NOMO-1 (cell line): Measurements from ENCODE around the gene CHST3.
"Not testable (repeated sequence)": the region's sequence is repeated elsewhere in the genome, so short reads cannot be mapped to it uniquely, and the experiment has no call there.

ENCODE experiments used
- DNase-seq, 2 experiments: peaks; one replicate each; lab custom pipeline; 2025; ENCODE audit not compliant: unreplicated experiment in 2 of 2; lab: John Stamatoyannopoulos, UW

The CHST3 gene

GRCh38 chr10:71948496-71949067, 15.6 kb upstream of the CHST3 start:
- no peak for DNase-seq

- DNase-seq = no peak
These were observed 13.5 kb upstream of the CHST3 start for GRCh38 chr10:71950683-71951082.

GRCh38 chr10:71952745-71953144, 11.4 kb upstream of the CHST3 start:
- DNase-seq = no peak

GRCh38 chr10:71957546-71958275, 6.5 kb upstream of the CHST3 start:
- DNase-seq = no peak

- no peak for DNase-seq
These were observed 4.7 kb upstream of the CHST3 start for GRCh38 chr10:71959526-71959925.

GRCh38 chr10:71961831-71962230, 2.4 kb upstream of the CHST3 start:
- no peak for DNase-seq

GRCh38 chr10:71962901-71963300, 1.3 kb upstream of the CHST3 start:
- DNase-seq = no peak

- DNase-seq = no peak
These were observed 671 bp upstream of the CHST3 start for GRCh38 chr10:71963351-71964097.

- no peak for DNase-seq
These were observed 734 bp downstream of the CHST3 start for GRCh38 chr10:71964743-71965515.

- DNase-seq = no peak
These were observed 1.4 kb downstream of the CHST3 start for GRCh38 chr10:71965623-71966022.

GRCh38 chr10:71966046-71967004, 2.1 kb downstream of the CHST3 start:
- no peak for DNase-seq

GRCh38 chr10:71967958-71968357, 3.8 kb downstream of the CHST3 start:
- DNase-seq = not testable (repeated sequence)

GRCh38 chr10:71968553-71969474, 4.6 kb downstream of the CHST3 start:
- no peak for DNase-seq

GRCh38 chr10:71969929-71970328, 5.7 kb downstream of the CHST3 start:
- no peak for DNase-seq

- no peak for DNase-seq
These were observed 6.1 kb downstream of the CHST3 start for GRCh38 chr10:71970331-71970730.

GRCh38 chr10:71970869-71971268, 6.7 kb downstream of the CHST3 start:
- DNase-seq = no peak

- no peak for DNase-seq
These were observed 7.1 kb downstream of the CHST3 start for GRCh38 chr10:71971311-71971731.

GRCh38 chr10:71971769-71972555, 7.8 kb downstream of the CHST3 start:
- DNase-seq = no peak
